Gastroesophageal sphincter (tissue), 3 donors: Measurements from ENCODE around the gene CBLN1.

Experiments used
- EP300 ChIP-seq: sonication (generic); formaldehyde crosslinking; IDR thresholded peaks from one replicate; pipeline ENCODE4 v1.6.1; 2017; ENCODE audit warnings: antibody characterized with exemption, mild to moderate bottlenecking
- POLR2A ChIP-seq, 2 donors: fragments of 450-650 bp; IDR thresholded peaks; one replicate each; pipeline ENCODE4 v1.6.1; 2017; ENCODE audit warnings: antibody characterized with exemption in 2 of 2, mild to moderate bottlenecking in 2 of 2, moderate library complexity in 1 of 2
- POLR2AphosphoS5 ChIP-seq: sonication (generic); formaldehyde crosslinking; IDR thresholded peaks from one replicate; pipeline ENCODE4 v1.6.1; 2017; ENCODE audit warnings: antibody characterized with exemption
- TF ChIP-seq, protein P1 (sequence below), 4 experiments: fragments of 200-600 bp in 2 of 4; fragments of 450-650 bp in 2 of 4; sonication (generic) in 1 of 4; IDR thresholded peaks; one replicate each; pipeline ENCODE4 v1.5.1; 2017 to 2019; ENCODE audit warnings: antibody characterized with exemption in 4 of 4, mild to moderate bottlenecking in 2 of 4, moderate library complexity in 2 of 4

DNA sequence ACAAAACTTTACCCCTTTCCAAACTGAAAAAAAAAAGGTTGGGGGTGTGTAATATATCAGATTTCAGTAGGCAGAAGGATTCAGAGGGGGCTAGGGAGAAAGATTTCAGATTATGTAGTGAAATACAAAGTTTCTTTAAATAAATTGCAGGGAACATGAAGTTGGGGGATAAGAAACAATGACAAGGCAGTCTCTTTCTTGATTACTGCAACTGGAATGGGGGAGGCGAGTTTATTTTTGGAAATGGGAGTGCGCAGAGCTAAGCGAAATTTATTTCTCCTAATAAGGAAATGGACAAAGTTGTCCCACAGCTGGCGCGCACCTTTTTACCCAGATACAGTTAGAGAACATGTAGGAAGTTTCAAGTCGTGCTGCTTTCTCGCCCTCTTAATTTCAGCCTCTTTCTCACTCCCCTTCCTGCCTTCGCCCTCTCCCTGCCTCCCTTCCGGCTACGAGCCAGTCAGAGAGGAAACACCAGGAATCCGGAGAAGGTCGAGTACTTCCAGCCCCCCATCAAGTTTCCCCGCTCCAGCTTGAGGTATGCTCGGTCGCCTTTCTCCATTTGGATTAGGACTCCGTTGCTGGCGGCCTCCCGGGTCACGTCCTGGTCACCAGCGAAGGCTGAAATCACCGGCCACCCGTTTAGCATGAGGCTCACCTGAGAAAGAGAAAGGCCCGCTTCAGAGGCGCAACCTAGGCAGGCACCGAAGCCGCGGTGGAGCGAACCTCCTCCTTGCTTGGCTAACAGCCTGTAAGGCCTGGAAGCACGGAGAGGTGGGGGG is 2.5 kb downstream of the CBLN1 start:
- TF ChIP-seq, protein P1, sequence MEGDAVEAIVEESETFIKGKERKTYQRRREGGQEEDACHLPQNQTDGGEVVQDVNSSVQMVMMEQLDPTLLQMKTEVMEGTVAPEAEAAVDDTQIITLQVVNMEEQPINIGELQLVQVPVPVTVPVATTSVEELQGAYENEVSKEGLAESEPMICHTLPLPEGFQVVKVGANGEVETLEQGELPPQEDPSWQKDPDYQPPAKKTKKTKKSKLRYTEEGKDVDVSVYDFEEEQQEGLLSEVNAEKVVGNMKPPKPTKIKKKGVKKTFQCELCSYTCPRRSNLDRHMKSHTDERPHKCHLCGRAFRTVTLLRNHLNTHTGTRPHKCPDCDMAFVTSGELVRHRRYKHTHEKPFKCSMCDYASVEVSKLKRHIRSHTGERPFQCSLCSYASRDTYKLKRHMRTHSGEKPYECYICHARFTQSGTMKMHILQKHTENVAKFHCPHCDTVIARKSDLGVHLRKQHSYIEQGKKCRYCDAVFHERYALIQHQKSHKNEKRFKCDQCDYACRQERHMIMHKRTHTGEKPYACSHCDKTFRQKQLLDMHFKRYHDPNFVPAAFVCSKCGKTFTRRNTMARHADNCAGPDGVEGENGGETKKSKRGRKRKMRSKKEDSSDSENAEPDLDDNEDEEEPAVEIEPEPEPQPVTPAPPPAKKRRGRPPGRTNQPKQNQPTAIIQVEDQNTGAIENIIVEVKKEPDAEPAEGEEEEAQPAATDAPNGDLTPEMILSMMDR (IDR thresholded peaks at IDR 0.05) = no peak
- TF ChIP-seq POLR2A (IDR thresholded peaks at IDR 0.05) (no peak), POLR2AphosphoS5 (no peak), EP300 (no peak)
